Measurements from ENCODE around the gene CIAO3. TPM values are rescaled to one million over a fixed set of nuclear protein-coding genes. Genes with fewer than 3 reads are reported as not detected.

The CIAO3 gene
- total RNA-seq = 46.2 and 67.7 TPM in 2 replicates
- 43.3 and 72.2 TPM in 2 replicates for polyA plus RNA-seq

DNA sequence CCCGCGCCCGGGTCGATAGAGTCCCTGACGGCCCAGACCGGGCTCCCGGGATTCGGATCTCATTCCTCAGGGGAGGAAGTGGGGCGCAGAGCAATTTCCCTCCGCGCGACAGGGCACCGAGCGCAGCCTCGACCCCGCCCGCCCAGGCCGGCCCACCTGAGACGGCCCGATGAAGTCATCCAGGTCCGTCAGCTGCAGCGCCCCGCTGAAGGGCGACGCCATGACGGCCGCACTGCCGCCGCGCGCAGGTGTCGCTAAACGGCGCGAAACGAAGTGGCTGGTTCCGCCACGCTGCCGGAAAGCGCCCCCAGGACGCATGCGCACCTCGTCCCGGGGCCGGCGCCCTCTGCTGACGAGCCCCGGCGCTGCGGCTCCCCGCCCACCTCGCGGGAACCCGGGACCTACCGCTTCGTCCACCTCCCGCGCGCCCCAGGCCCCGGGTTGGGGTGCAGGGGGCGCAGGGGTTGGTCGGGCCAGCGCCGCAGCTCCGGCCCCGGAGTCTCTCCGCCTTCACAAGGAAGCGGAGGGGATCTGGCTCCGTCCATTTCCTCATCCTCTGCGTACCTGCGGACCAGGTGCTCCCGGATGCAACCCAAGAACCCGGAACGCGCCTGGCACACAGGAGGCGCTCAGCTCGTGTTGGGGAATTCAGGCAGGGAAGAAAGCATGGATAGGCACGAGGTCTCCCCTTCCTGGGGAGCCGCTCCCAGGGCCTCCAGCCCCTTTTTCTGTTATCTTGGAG lies at the start of gene CIAO3:
TSS of gene CIAO3 (minus strand) at position 234 of the 742 bp plus-strand sequence. CDS start at position 222, 12 bp downstream.
- Histone ChIP-seq H3K27ac (no peak within 1 kb of the TSS), H3K36me3 (peaks cover under 1% of the 10 kb centered on the region), H3K4me1 (ENCODE audit: low read depth) (no peaks in the 10 kb centered on the region), H3K4me3 (peak within 1 kb of the TSS; percentile 95), H3K27me3 (no peaks in the 10 kb centered on the region), H3K9me3 (ENCODE audit: low read depth) (no peaks in the 10 kb centered on the region)
- DNase-seq (ENCODE audit: low read depth in 1 of 2, low spot score in 1 of 2) = peak; percentile 92 to 95
- TF ChIP-seq, protein P1, sequence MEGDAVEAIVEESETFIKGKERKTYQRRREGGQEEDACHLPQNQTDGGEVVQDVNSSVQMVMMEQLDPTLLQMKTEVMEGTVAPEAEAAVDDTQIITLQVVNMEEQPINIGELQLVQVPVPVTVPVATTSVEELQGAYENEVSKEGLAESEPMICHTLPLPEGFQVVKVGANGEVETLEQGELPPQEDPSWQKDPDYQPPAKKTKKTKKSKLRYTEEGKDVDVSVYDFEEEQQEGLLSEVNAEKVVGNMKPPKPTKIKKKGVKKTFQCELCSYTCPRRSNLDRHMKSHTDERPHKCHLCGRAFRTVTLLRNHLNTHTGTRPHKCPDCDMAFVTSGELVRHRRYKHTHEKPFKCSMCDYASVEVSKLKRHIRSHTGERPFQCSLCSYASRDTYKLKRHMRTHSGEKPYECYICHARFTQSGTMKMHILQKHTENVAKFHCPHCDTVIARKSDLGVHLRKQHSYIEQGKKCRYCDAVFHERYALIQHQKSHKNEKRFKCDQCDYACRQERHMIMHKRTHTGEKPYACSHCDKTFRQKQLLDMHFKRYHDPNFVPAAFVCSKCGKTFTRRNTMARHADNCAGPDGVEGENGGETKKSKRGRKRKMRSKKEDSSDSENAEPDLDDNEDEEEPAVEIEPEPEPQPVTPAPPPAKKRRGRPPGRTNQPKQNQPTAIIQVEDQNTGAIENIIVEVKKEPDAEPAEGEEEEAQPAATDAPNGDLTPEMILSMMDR (IDR thresholded peaks at IDR 0.05; ENCODE audit: low read depth, low read length) = peak; percentile 75

DNA sequence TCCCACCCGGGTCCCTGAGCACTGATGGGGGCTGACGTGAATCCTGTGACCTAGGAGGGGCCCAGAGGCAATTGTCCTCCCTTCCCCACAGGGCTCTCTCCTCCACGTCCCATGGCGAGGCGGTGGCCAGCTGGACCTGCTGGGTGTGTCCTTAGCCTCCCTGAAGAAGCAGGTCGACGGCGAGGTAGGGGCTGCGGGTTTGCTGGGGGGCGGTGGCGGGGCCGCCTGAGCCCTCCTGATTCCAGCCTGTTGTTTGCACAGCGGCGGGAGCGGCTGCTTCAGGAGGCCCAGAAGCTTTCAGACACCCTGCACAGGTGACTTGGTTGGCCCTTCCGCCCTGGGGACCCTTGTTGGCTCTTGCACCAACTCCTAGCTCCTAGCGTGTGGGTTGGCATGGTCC lies 49.3 kb upstream of the CIAO3 start:
- Histone ChIP-seq H3K36me3 (peaks cover 7% of the 10 kb centered on the region), H3K4me1 (ENCODE audit: low read depth) (peaks cover 4% of the 10 kb centered on the region), H3K27ac (no peak overlapping the region), H3K9me3 (ENCODE audit: low read depth) (no peaks in the 10 kb centered on the region), H3K4me3 (no peak overlapping the region), H3K27me3 (no peaks in the 10 kb centered on the region)
- DNase-seq (ENCODE audit: low read depth in 1 of 2, low spot score in 1 of 2) = no peak
- TF ChIP-seq, protein P1 (IDR thresholded peaks at IDR 0.05; ENCODE audit: low read depth, low read length) = no peak

DNA sequence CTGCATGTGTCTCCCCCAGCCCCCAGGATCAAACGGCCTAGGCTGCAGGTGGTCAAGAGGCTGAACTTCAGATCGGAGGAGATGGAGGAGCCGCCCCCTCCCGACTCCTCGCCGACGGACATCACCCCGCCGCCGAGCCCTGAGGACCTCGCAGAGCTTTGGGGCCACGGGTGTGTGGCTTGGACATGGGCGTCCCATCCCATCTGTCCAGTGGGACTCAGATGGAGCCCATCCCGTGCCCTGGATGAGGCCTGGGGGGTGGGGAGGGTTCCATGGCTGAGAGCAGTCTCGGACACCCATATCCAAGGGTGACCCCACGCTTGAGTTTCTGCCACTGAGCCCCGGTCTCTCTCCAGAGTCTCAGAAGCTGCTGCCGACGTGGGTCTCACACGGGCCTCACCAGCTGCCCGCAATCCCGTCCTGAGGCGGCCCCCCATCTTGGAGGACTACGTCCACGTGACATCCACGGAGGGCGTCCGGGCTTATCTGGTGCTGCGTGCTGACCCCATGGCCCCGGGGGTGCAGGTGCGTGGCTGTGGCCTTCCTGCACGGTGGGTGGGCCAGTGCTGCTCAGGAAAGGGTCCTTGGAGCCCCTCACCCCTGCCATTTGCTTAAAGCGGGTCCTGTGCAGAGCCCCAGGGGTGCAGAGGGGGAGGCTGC lies 48.5 kb upstream of the CIAO3 start:
- TF ChIP-seq, protein P1 (IDR thresholded peaks at IDR 0.05; ENCODE audit: low read depth, low read length) = no peak
- no peak for DNase-seq (ENCODE audit: low read depth in 1 of 2, low spot score in 1 of 2)
- H3K4me1 ChIP-seq (ENCODE audit: low read depth) = peaks cover 4% of the 10 kb centered on the region
- H3K36me3 ChIP-seq = peaks cover 7% of the 10 kb centered on the region
- no peaks in the 10 kb centered on the region for H3K27me3 ChIP-seq
- no peak overlapping the region for H3K27ac ChIP-seq
- H3K9me3 ChIP-seq (ENCODE audit: low read depth) = no peaks in the 10 kb centered on the region
- H3K4me3 ChIP-seq = peak overlapping the region; percentile 92

DNA sequence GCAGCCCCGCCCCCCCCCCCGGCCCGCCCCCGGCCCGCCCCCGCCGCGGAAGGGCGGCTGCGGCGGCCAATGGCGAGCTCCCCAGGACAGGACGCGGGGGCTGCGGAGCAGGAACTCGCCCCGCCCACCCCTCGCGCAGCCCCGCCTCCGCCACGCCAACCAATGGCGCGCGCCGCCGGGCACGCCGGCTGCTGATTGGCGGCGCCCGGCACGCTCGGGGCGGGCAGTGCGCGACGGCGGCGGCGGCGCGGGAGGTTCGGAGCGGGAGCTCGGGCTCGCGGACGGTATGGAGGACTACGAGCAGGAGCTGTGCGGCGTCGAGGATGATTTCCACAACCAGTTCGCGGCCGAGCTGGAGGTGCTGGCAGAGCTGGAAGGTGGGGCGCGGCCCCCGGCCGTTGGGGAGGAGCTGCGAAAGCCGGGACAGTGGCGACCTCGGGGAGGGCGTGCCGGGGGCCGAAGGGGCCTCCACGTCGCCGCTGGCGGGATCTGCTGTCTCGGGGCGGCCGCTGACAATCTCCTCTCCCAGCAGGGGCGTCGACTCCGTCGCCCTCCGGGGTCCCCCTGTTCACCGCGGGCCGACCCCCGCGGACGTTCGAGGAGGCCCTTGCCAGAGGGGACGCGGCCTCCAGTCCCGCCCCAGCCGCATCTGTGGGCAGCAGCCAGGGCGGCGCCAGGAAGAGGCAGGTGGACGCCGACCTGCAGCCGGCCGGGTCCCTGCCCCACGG lies 47.8 kb upstream of the CIAO3 start, which contains the start of gene CHTF18:
TSS of gene CHTF18 (plus strand) at position 222 of the 728 bp plus-strand sequence. CDS start at position 287, 65 bp downstream.
- TF ChIP-seq, protein P1 (IDR thresholded peaks at IDR 0.05; ENCODE audit: low read depth, low read length) = no peak
- H3K27me3 ChIP-seq = no peaks in the 10 kb centered on the region
- H3K4me1 ChIP-seq (ENCODE audit: low read depth) = peaks cover 8% of the 10 kb centered on the region
- peak within 1 kb of the TSS; percentile 57 for H3K27ac ChIP-seq
- H3K4me3 ChIP-seq = peak within 1 kb of the TSS; percentile 99
- DNase-seq (ENCODE audit: low read depth in 1 of 2, low spot score in 1 of 2) = peak; percentile 95 to 96
- H3K36me3 ChIP-seq = peaks cover 7% of the 10 kb centered on the region
- H3K9me3 ChIP-seq (ENCODE audit: low read depth) = no peaks in the 10 kb centered on the region

DNA sequence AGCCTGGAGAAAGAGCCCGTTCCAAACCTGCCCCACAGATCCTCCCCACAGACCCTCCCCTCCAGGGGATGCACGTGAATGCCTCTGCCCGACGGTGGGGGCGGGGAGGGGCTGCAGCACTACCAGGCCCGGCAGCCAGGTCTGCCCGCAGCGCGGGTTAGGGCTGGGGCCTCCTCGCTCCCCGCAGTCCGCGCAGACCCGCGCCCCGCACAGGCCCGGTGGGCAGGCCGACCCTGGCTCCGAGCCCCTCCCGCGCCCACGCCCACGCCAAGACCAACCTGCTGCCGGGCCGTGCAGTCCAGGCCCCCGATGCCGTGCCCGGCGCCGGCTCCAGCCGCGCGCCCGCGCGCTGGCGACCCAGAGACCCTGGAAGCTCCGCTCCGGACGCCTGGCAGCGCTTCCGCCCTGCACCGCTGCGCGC lies 47.2 kb upstream of the CIAO3 start, which contains the start of gene RPUSD1:
TSS of gene RPUSD1 (minus strand) at position 404 of the 421 bp plus-strand sequence. CDS start 644 bp downstream, outside the sequence.
- Histone ChIP-seq H3K4me3 (peak within 1 kb of the TSS; percentile 99), H3K9me3 (ENCODE audit: low read depth) (no peaks in the 10 kb centered on the region), H3K4me1 (ENCODE audit: low read depth) (peaks cover 14% of the 10 kb centered on the region), H3K27ac (peak within 1 kb of the TSS; percentile 57), H3K27me3 (no peaks in the 10 kb centered on the region), H3K36me3 (peaks cover 7% of the 10 kb centered on the region)
- TF ChIP-seq, protein P1 (IDR thresholded peaks at IDR 0.05; ENCODE audit: low read depth, low read length) = no peak
- no peak for DNase-seq (ENCODE audit: low read depth in 1 of 2, low spot score in 1 of 2)
